GM18498 (cell line): Measurements from ENCODE around the gene CARD19.
A peak's percentile ranks its signal among the peaks of the same experiment; 100 is the strongest.

Experiments used
- ATAC-seq: cut with Tn5 transposase; IDR thresholded peaks from one replicate; pipeline ENCODE4 v1.9.1; 2021; ENCODE audit warnings: mild to moderate bottlenecking, moderate library complexity; ENCODE audit not compliant: unreplicated experiment

CARD19 gene

GRCh38 chr9:93086447-93087224 lies 9.4 kb upstream of the CARD19 start:
- no peak for ATAC-seq

GRCh38 chr9:93087971-93088655 lies 7.9 kb upstream of the CARD19 start:
- no peak for ATAC-seq

- ATAC-seq: no peak
Observed at GRCh38 chr9:93088656-93089015, 7.4 kb upstream of the CARD19 start.

GRCh38 chr9:93089024-93089423 lies 7.0 kb upstream of the CARD19 start:
- no peak for ATAC-seq

GRCh38 chr9:93089481-93089991 lies 6.5 kb upstream of the CARD19 start:
- ATAC-seq: no peak

GRCh38 chr9:93090091-93090655 lies 5.8 kb upstream of the CARD19 start:
- no peak for ATAC-seq

- no peak for ATAC-seq
Observed at GRCh38 chr9:93091056-93091452, 5.0 kb upstream of the CARD19 start.

GRCh38 chr9:93091453-93092081 lies 4.5 kb upstream of the CARD19 start:
- no peak for ATAC-seq

GRCh38 chr9:93092251-93092991 lies 3.6 kb upstream of the CARD19 start:
- no peak for ATAC-seq

- ATAC-seq: no peak
Observed at GRCh38 chr9:93093127-93093876, 2.7 kb upstream of the CARD19 start.

GRCh38 chr9:93093877-93094657 lies 1.9 kb upstream of the CARD19 start:
- no peak for ATAC-seq

- ATAC-seq: no peak
Observed at GRCh38 chr9:93094658-93095204, 1.3 kb upstream of the CARD19 start.

- ATAC-seq: peak; percentile 73
Observed at GRCh38 chr9:93095205-93096130, 549 bp upstream of the CARD19 start.

- no peak for ATAC-seq
Observed at GRCh38 chr9:93096811-93097382, 880 bp downstream of the CARD19 start.

- no peak for ATAC-seq
Observed at GRCh38 chr9:93097511-93098201, 1.6 kb downstream of the CARD19 start.

- no peak for ATAC-seq
Observed at GRCh38 chr9:93098236-93098946, 2.4 kb downstream of the CARD19 start.
